ENCODE data around the gene JAKMIP1. TPM values are rescaled to one million over a fixed set of nuclear protein-coding genes. Genes with fewer than 3 reads are reported as not detected.

JAKMIP1 gene
- total RNA-seq, 3 donors from 2014 or later: 0.63 to 2.1 TPM; not detected in 1

GRCh38 chr4:6230827-6231662 lies 30.7 kb upstream of the JAKMIP1 start:
- Histone ChIP-seq H3K36me3 (ENCODE audit: low read depth) (no peaks in the 10 kb centered on the region), H3K4me1 (ENCODE audit: low read depth) (no peaks in the 10 kb centered on the region), H3K4me3 (no peak overlapping the region), H3K9me3 (no peaks in the 10 kb centered on the region)
- ATAC-seq (no peak), DNase-seq (peak in 1 of 3 donors; percentile 24)
- intact Hi-C loops (cut with DNase I, micrococcal nuclease): no loop called here
- no peak for TF ChIP-seq CTCF (IDR thresholded peaks at IDR 0.05)

DNA sequence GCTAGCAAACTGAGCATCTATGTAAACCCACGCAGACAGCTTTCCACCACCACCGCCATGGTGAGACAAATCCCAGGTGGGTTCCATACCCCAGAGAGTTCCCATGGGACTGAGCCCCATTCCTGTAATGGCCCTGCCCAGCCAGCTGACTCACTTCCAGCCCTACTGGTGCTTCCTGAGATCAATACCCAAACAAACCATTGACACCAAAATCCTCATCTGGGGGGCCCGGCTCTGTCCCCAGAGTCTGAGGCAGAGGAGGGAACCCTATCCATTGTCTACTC lies 30.1 kb upstream of the JAKMIP1 start:
- DNase-seq: no peak
- intact Hi-C loops (cut with DNase I, micrococcal nuclease): no loop called here
- Histone ChIP-seq H3K36me3 (ENCODE audit: low read depth) (no peaks in the 10 kb centered on the region), H3K4me1 (ENCODE audit: low read depth) (no peaks in the 10 kb centered on the region), H3K4me3 (no peak overlapping the region), H3K9me3 (no peaks in the 10 kb centered on the region)
- no peak for TF ChIP-seq CTCF (IDR thresholded peaks at IDR 0.05)
- no peak for ATAC-seq

GRCh38 chr4:6229671-6230501 lies 29.5 kb upstream of the JAKMIP1 start:
- ATAC-seq (no peak), DNase-seq (peak in 1 of 3 donors; percentile 28)
- no peak for TF ChIP-seq CTCF (IDR thresholded peaks at IDR 0.05)
- no peaks in the 10 kb centered on the region for H3K9me3 ChIP-seq
- no peak overlapping the region for H3K4me3 ChIP-seq
- no peaks in the 10 kb centered on the region for H3K4me1 ChIP-seq (ENCODE audit: low read depth)
- H3K36me3 ChIP-seq (ENCODE audit: low read depth): no peaks in the 10 kb centered on the region
- intact Hi-C loops (cut with DNase I, micrococcal nuclease): no loop called here

GRCh38 chr4:6229095-6229494 lies 28.7 kb upstream of the JAKMIP1 start:
- no peaks in the 10 kb centered on the region for H3K36me3 ChIP-seq (ENCODE audit: low read depth)
- DNase-seq: peak in 1 of 3 donors; percentile 27
- intact Hi-C loops (cut with DNase I, micrococcal nuclease): no loop called here
- no peak overlapping the region for H3K4me3 ChIP-seq
- no peak for TF ChIP-seq CTCF (IDR thresholded peaks at IDR 0.05)
- no peak for ATAC-seq
- no peaks in the 10 kb centered on the region for H3K9me3 ChIP-seq
- H3K4me1 ChIP-seq (ENCODE audit: low read depth): no peaks in the 10 kb centered on the region

- no peaks in the 10 kb centered on the region for H3K36me3 ChIP-seq (ENCODE audit: low read depth)
- no peak overlapping the region for H3K4me3 ChIP-seq
- DNase-seq (peak in 1 of 3 donors; percentile 15), ATAC-seq (no peak)
- no peaks in the 10 kb centered on the region for H3K9me3 ChIP-seq
- intact Hi-C loops (cut with DNase I, micrococcal nuclease): no loop called here
- no peaks in the 10 kb centered on the region for H3K4me1 ChIP-seq (ENCODE audit: low read depth)
- TF ChIP-seq CTCF (IDR thresholded peaks at IDR 0.05): no peak
These were observed 28.1 kb upstream of the JAKMIP1 start for GRCh38 chr4:6228158-6229067.
